ENCODE results near the gene MRPS7. TPM values are rescaled to one million over a fixed set of nuclear protein-coding genes. Genes with fewer than 3 reads are reported as not detected.

The MRPS7 gene
- total and polyA plus RNA-seq, 2 donors (not counting 1 experiment from before 2014, with no cell fraction given) = 25.1 to 42.6 TPM

- intact Hi-C loops (cut with micrococcal nuclease) = no loop called here
- no peaks in the 10 kb centered on the region for H3K27me3 ChIP-seq (replicated peaks in 1 of 4; ENCODE audit: control extremely low read depth in 1 of 4, control insufficient read depth in 3 of 4, insufficient read depth in 4 of 4, low read length in 3 of 4)
- ChIA-PET CTCF (interaction anchor here (1.2 to 3.9 kb wide), 3 partner anchors 8 to 270 kb away, joined by 7 to 22 read pairs (median 14); no protein-coding TSS in a partner anchor), POLR2A (no interaction called here)
- Mint-ChIP-seq H3K27ac (peak overlapping the region; percentile 78), H3K4me3 (no peak overlapping the region), H3K4me1 (no peaks in the 10 kb centered on the region), H3K27me3 (no peaks in the 10 kb centered on the region), H3K9me3 (ENCODE audit: insufficient read depth) (no peaks in the 10 kb centered on the region)
- H3K9ac ChIP-seq (ENCODE audit: low read length) = no peak overlapping the region
- 100% methylated on average over 6 of the region's 8 CpGs for WGBS (ENCODE audit: insufficient coverage)
- H3K4me2 ChIP-seq (replicated peaks; ENCODE audit: low read depth, low read length, poor library complexity, severe bottlenecking) = no peak overlapping the region
- H3K79me2 ChIP-seq (ENCODE audit: control insufficient read depth, insufficient read depth, low read length) = peaks cover 2% of the 10 kb centered on the region
- H2AFZ ChIP-seq (ENCODE audit: insufficient read depth, low read depth, low read length, poor library complexity, severe bottlenecking) = no peak overlapping the region
- H3K9me3 ChIP-seq (ENCODE audit: control extremely low read depth in 1 of 3, control insufficient read depth in 2 of 3, insufficient read depth in 1 of 3, low read length in 2 of 3) = no peaks in the 10 kb centered on the region
- TF ChIP-seq EZH2 (IDR thresholded peaks at IDR 0.05; ENCODE audit: borderline replicate concordance, insufficient read depth, low read depth, low read length, poor library complexity, severe bottlenecking) = no peak
- no peak for TF ChIP-seq CTCF (IDR thresholded peaks at IDR 0.05)
- no peak overlapping the region for H3K27ac ChIP-seq (ENCODE audit: low read length in 2 of 2)
- H3K36me3 ChIP-seq (replicated peaks in 1 of 2; ENCODE audit: control extremely low read depth in 1 of 2, control insufficient read depth in 1 of 2, extremely low read depth in 1 of 2, insufficient read depth in 2 of 2, low read length in 1 of 2) = peaks cover 18 to 74% of the 10 kb centered on the region in 2 experiments
- no peak overlapping the region for H3K4me3 ChIP-seq (ENCODE audit: control extremely low read depth in 1 of 5, extremely low read depth in 1 of 5, insufficient read depth in 1 of 5, low read depth in 2 of 5, low read length in 4 of 5)
- DNase-seq (no peak), ATAC-seq (ENCODE audit: low read depth) (no peak)
- no peaks in the 10 kb centered on the region for H3K4me1 ChIP-seq (ENCODE audit: control insufficient read depth in 2 of 2, insufficient read depth in 2 of 2, low read length in 2 of 2)
- no peaks in the 10 kb centered on the region for H4K20me1 ChIP-seq (ENCODE audit: control insufficient read depth, insufficient read depth, low read length, poor library complexity, severe bottlenecking)
Measured at GRCh38 chr17:75231071-75231470, 30.6 kb upstream of the MRPS7 start.

DNA sequence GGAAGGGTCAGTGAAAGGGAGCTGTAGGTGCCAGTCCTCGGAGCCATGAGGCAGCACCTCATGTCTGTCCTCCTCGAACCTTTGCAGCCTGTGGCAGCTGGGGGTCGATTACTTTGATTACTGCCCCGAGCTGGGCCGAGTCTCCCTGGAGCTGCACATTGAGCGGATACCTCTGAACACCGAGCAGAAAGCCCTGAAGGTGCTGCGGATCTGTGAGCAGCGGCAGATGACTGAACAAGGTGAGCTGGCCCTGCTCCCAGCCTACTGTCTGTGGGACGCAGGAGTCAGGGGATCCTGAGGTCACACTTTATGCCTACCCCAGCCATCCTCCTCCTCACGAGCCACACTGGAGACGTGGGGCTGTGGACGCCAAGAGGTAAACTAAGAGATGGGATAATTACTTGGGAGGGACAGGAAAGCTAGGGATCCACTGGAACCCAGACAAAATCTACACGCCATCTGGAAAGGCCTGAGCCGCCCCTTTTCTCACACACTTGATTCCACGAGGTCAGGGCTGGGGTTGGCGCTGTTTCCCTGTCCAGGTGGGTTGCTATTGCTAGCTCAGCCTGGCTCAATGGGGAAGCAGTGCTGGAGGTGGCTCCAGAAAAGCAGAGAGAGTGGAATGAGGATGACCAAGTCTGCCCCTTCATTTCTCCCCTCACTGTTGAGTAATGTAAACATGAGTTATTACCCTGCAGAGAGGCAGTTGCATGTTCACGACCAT, 29.8 kb upstream of the MRPS7 start:
- Histone ChIP-seq H4K20me1 (ENCODE audit: control insufficient read depth, insufficient read depth, low read length, poor library complexity, severe bottlenecking) (no peaks in the 10 kb centered on the region), H3K4me3 (ENCODE audit: control extremely low read depth in 1 of 5, extremely low read depth in 1 of 5, insufficient read depth in 1 of 5, low read depth in 2 of 5, low read length in 4 of 5) (no peak overlapping the region), H3K4me1 (ENCODE audit: control insufficient read depth in 2 of 2, insufficient read depth in 2 of 2, low read length in 2 of 2) (no peaks in the 10 kb centered on the region), H3K9ac (ENCODE audit: low read length) (no peak overlapping the region), H3K27ac (ENCODE audit: low read length in 2 of 2) (no peak overlapping the region), H3K4me2 (replicated peaks; ENCODE audit: low read depth, low read length, poor library complexity, severe bottlenecking) (no peak overlapping the region), H3K79me2 (ENCODE audit: control insufficient read depth, insufficient read depth, low read length) (peaks cover 2% of the 10 kb centered on the region), H3K9me3 (ENCODE audit: control extremely low read depth in 1 of 3, control insufficient read depth in 2 of 3, insufficient read depth in 1 of 3, low read length in 2 of 3) (no peaks in the 10 kb centered on the region), H3K36me3 (replicated peaks in 1 of 2; ENCODE audit: control extremely low read depth in 1 of 2, control insufficient read depth in 1 of 2, extremely low read depth in 1 of 2, insufficient read depth in 2 of 2, low read length in 1 of 2) (peaks cover 21 to 74% of the 10 kb centered on the region in 2 experiments), H2AFZ (ENCODE audit: insufficient read depth, low read depth, low read length, poor library complexity, severe bottlenecking) (no peak overlapping the region), H3K27me3 (replicated peaks in 1 of 4; ENCODE audit: control extremely low read depth in 1 of 4, control insufficient read depth in 3 of 4, insufficient read depth in 4 of 4, low read length in 3 of 4) (no peaks in the 10 kb centered on the region)
- Mint-ChIP-seq H3K4me1 (no peaks in the 10 kb centered on the region), H3K27ac (no peak overlapping the region), H3K27me3 (no peaks in the 10 kb centered on the region), H3K4me3 (no peak overlapping the region), H3K9me3 (ENCODE audit: insufficient read depth) (no peaks in the 10 kb centered on the region)
- CTCF ChIA-PET = interaction anchor here (0.7 to 3.9 kb wide), 2 partner anchors 8 to 118 kb away, joined by 4 to 22 read pairs; no protein-coding TSS in a partner anchor
- ATAC-seq (ENCODE audit: low read depth) (no peak), DNase-seq (no peak)
- over 99% methylated on average over 13 of the region's 18 CpGs for WGBS (ENCODE audit: insufficient coverage)
- POLR2A ChIA-PET = no interaction called here
- intact Hi-C loops (cut with micrococcal nuclease) = no loop called here
- no peak for TF ChIP-seq CTCF (IDR thresholded peaks at IDR 0.05)
- TF ChIP-seq EZH2 (IDR thresholded peaks at IDR 0.05; ENCODE audit: borderline replicate concordance, insufficient read depth, low read depth, low read length, poor library complexity, severe bottlenecking) = no peak
